ENCODE results near the gene ADGRL1. TPM values are rescaled to one million over a fixed set of nuclear protein-coding genes. Genes with fewer than 3 reads are reported as not detected.
"Not testable (repeated sequence)": the region's sequence is repeated elsewhere in the genome, so short reads cannot be mapped to it uniquely, and the experiment has no call there.

The ADGRL1 gene
- polyA plus RNA-seq, 1 donor from 2014 or later, result 0.11 TPM

GRCh38 chr19:14186684-14187083 lies 19.3 kb downstream of the ADGRL1 start:
- peak overlapping the region in 1 of 4 donors; percentile 47 for H3K4me3 Mint-ChIP-seq
- not testable (repeated sequence) for H3K36me3 Mint-ChIP-seq, H3K27me3 Mint-ChIP-seq, H3K9me3 Mint-ChIP-seq, H3K4me1 Mint-ChIP-seq, H3K27ac Mint-ChIP-seq

GRCh38 chr19:14185691-14186090 lies 20.3 kb downstream of the ADGRL1 start:
- H3K27me3 Mint-ChIP-seq, H3K36me3 Mint-ChIP-seq, H3K9me3 Mint-ChIP-seq, H3K4me1 Mint-ChIP-seq, H3K4me3 Mint-ChIP-seq, H3K27ac Mint-ChIP-seq: not testable (repeated sequence)

GRCh38 chr19:14185158-14185557 lies 20.8 kb downstream of the ADGRL1 start:
- no peak overlapping the region for H3K4me3 Mint-ChIP-seq
- no peak overlapping the region for H3K27ac Mint-ChIP-seq
- H3K4me1 Mint-ChIP-seq, result peaks cover 0 to 1% (median 0%) of the 10 kb centered on the region in 3 donors
- no peaks in the 10 kb centered on the region for H3K36me3 Mint-ChIP-seq
- H3K27me3 Mint-ChIP-seq, result peaks cover 2% of the 10 kb centered on the region
- H3K9me3 Mint-ChIP-seq, result no peaks in the 10 kb centered on the region

- Mint-ChIP-seq H3K36me3 (no peaks in the 10 kb centered on the region), H3K4me1 (no peaks in the 10 kb centered on the region), H3K27ac (no peak overlapping the region), H3K9me3 (no peaks in the 10 kb centered on the region), H3K27me3 (peaks cover 2% of the 10 kb centered on the region), H3K4me3 (no peak overlapping the region)
These were observed 22.1 kb downstream of the ADGRL1 start for GRCh38 chr19:14183741-14184350.

GRCh38 chr19:14182476-14182875 lies 23.5 kb downstream of the ADGRL1 start:
- Mint-ChIP-seq H3K36me3 (no peaks in the 10 kb centered on the region), H3K27ac (peak overlapping the region in 1 of 3 donors; percentile 53), H3K4me1 (no peaks in the 10 kb centered on the region), H3K4me3 (no peak overlapping the region), H3K27me3 (peaks cover 2% of the 10 kb centered on the region), H3K9me3 (no peaks in the 10 kb centered on the region)

GRCh38 chr19:14181906-14182305 lies 24.1 kb downstream of the ADGRL1 start:
- H3K27me3 Mint-ChIP-seq, result peaks cover 2% of the 10 kb centered on the region
- no peaks in the 10 kb centered on the region for H3K9me3 Mint-ChIP-seq
- no peak overlapping the region for H3K4me3 Mint-ChIP-seq
- no peaks in the 10 kb centered on the region for H3K4me1 Mint-ChIP-seq
- peak overlapping the region in 1 of 3 donors; percentile 53 for H3K27ac Mint-ChIP-seq
- no peaks in the 10 kb centered on the region for H3K36me3 Mint-ChIP-seq

GRCh38 chr19:14181199-14181598 lies 24.8 kb downstream of the ADGRL1 start:
- not testable (repeated sequence) for H3K9me3 Mint-ChIP-seq, H3K36me3 Mint-ChIP-seq, H3K27ac Mint-ChIP-seq, H3K27me3 Mint-ChIP-seq, H3K4me1 Mint-ChIP-seq, H3K4me3 Mint-ChIP-seq

GRCh38 chr19:14177496-14178074 lies 28.4 kb downstream of the ADGRL1 start:
- Mint-ChIP-seq H3K36me3 (no peaks in the 10 kb centered on the region), H3K27me3 (no peaks in the 10 kb centered on the region), H3K4me1 (peaks cover 0 to 3% (median 2%) of the 10 kb centered on the region in 3 donors), H3K9me3 (no peaks in the 10 kb centered on the region), H3K27ac (no peak overlapping the region), H3K4me3 (no peak overlapping the region)

- no peaks in the 10 kb centered on the region for H3K36me3 Mint-ChIP-seq
- peaks cover 0 to 3% (median 2%) of the 10 kb centered on the region in 3 donors for H3K9me3 Mint-ChIP-seq
- H3K27me3 Mint-ChIP-seq, result peaks cover 6% of the 10 kb centered on the region
- no peak overlapping the region for H3K4me3 Mint-ChIP-seq
- no peak overlapping the region for H3K27ac Mint-ChIP-seq
- peaks cover 0 to 3% (median 2%) of the 10 kb centered on the region in 3 donors for H3K4me1 Mint-ChIP-seq
These were observed 30.6 kb downstream of the ADGRL1 start for GRCh38 chr19:14175351-14175792.

GRCh38 chr19:14174883-14175282 lies 31.1 kb downstream of the ADGRL1 start:
- H3K36me3 Mint-ChIP-seq, result peaks cover 2% of the 10 kb centered on the region
- H3K4me3 Mint-ChIP-seq, result no peak overlapping the region
- peaks cover 0 to 3% (median 2%) of the 10 kb centered on the region in 3 donors for H3K9me3 Mint-ChIP-seq
- no peak overlapping the region for H3K27ac Mint-ChIP-seq
- peaks cover 0 to 3% (median 2%) of the 10 kb centered on the region in 3 donors for H3K4me1 Mint-ChIP-seq
- peaks cover 6% of the 10 kb centered on the region for H3K27me3 Mint-ChIP-seq

GRCh38 chr19:14168993-14169392 lies 37.0 kb downstream of the ADGRL1 start:
- H3K4me3 Mint-ChIP-seq, result no peak overlapping the region
- H3K27ac Mint-ChIP-seq, result no peak overlapping the region
- H3K9me3 Mint-ChIP-seq, result peaks cover 0 to 3% (median 2%) of the 10 kb centered on the region in 3 donors
- H3K4me1 Mint-ChIP-seq, result peaks cover 8 to 11% (median 10%) of the 10 kb centered on the region in 3 donors
- peaks cover 2% of the 10 kb centered on the region for H3K36me3 Mint-ChIP-seq
- H3K27me3 Mint-ChIP-seq, result peaks cover 17% of the 10 kb centered on the region

- Mint-ChIP-seq H3K27me3 (peaks cover 17% of the 10 kb centered on the region), H3K4me3 (peak overlapping the region in 2 of 4 donors; percentile 54 to 81), H3K9me3 (peaks cover 0 to 3% (median 2%) of the 10 kb centered on the region in 3 donors), H3K27ac (peak overlapping the region in 1 of 3 donors; percentile 39), H3K4me1 (peaks cover 8 to 11% (median 10%) of the 10 kb centered on the region in 3 donors), H3K36me3 (peaks cover 2% of the 10 kb centered on the region)
These were observed 37.6 kb downstream of the ADGRL1 start for GRCh38 chr19:14168259-14168972.

GRCh38 chr19:14167576-14168138 lies 38.3 kb downstream of the ADGRL1 start:
- H3K4me3 Mint-ChIP-seq, result peak overlapping the region in 3 of 4 donors; percentile 70 to 93 (median 86)
- no peak overlapping the region for H3K27ac Mint-ChIP-seq
- H3K36me3 Mint-ChIP-seq, result peaks cover 2% of the 10 kb centered on the region
- peaks cover 8 to 11% (median 10%) of the 10 kb centered on the region in 3 donors for H3K4me1 Mint-ChIP-seq
- peaks cover 20% of the 10 kb centered on the region for H3K27me3 Mint-ChIP-seq
- peaks cover 0 to 3% (median 2%) of the 10 kb centered on the region in 3 donors for H3K9me3 Mint-ChIP-seq

- peak overlapping the region in 3 of 4 donors; percentile 70 to 93 (median 87) for H3K4me3 Mint-ChIP-seq
- peaks cover 0 to 3% (median 2%) of the 10 kb centered on the region in 3 donors for H3K9me3 Mint-ChIP-seq
- H3K27me3 Mint-ChIP-seq, result peaks cover 22% of the 10 kb centered on the region
- H3K4me1 Mint-ChIP-seq, result peaks cover 8 to 11% (median 10%) of the 10 kb centered on the region in 3 donors
- peak overlapping the region in 2 of 3 donors; percentile 38 to 46 for H3K27ac Mint-ChIP-seq
- peaks cover 2% of the 10 kb centered on the region for H3K36me3 Mint-ChIP-seq
These were observed 38.9 kb downstream of the ADGRL1 start for GRCh38 chr19:14166999-14167575.
